Body of pancreas (tissue), 4 donors: ENCODE measurements around the gene FAM98C.

ENCODE experiments used
- POLR2A ChIP-seq, 3 donors: fragments of 450-650 bp; IDR thresholded peaks; one replicate each; pipeline ENCODE4 v1.6.1; 2016; ENCODE audit warnings: antibody characterized with exemption in 3 of 3, mild to moderate bottlenecking in 2 of 3
- TF ChIP-seq, protein P1 (sequence below), 7 experiments: fragments of 450-650 bp in 4 of 7; fragments of 200-600 bp in 3 of 7; sonication (generic) in 3 of 7; IDR thresholded peaks; one replicate each; pipeline ENCODE4 v1.5.1; 2016 to 2019; ENCODE audit warnings: antibody characterized with exemption in 7 of 7

DNA sequence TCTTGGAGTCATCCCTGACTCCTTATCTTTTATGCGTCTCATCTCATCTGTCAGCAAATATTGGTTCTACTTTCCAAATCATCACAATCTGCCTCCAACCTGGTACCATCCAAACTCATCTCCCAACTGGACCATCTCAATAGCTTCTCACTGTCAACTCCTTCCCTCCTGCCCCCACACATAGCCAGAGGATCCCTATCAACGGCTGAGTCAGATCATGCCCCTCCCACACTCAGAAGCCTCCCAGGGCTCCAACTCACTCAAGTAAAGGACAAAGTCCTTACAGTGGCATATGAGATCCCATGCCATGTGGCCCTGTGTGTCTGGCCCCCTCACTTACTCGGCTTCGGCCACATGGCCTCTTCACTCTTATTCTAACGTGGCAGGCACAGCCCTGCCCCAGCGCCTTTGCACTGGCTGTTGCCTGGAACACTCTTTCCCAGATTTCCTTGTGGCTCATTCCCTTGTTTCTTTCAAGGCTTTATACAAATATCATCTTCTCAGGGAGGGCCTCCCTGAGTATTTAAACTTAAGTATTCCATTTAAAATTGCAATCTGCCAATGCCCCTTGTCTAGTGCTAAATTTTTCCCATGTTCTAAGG, 10.1 kb upstream of the FAM98C start:
- TF ChIP-seq POLR2A (IDR thresholded peaks at IDR 0.05) = no peak
- TF ChIP-seq, protein P1, sequence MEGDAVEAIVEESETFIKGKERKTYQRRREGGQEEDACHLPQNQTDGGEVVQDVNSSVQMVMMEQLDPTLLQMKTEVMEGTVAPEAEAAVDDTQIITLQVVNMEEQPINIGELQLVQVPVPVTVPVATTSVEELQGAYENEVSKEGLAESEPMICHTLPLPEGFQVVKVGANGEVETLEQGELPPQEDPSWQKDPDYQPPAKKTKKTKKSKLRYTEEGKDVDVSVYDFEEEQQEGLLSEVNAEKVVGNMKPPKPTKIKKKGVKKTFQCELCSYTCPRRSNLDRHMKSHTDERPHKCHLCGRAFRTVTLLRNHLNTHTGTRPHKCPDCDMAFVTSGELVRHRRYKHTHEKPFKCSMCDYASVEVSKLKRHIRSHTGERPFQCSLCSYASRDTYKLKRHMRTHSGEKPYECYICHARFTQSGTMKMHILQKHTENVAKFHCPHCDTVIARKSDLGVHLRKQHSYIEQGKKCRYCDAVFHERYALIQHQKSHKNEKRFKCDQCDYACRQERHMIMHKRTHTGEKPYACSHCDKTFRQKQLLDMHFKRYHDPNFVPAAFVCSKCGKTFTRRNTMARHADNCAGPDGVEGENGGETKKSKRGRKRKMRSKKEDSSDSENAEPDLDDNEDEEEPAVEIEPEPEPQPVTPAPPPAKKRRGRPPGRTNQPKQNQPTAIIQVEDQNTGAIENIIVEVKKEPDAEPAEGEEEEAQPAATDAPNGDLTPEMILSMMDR (IDR thresholded peaks at IDR 0.05) = no peak
